Measurements from ENCODE around the gene APOL4.
"Not testable (repeated sequence)": the region's sequence is repeated elsewhere in the genome, so short reads cannot be mapped to it uniquely, and the experiment has no call there.

The APOL4 gene

DNA sequence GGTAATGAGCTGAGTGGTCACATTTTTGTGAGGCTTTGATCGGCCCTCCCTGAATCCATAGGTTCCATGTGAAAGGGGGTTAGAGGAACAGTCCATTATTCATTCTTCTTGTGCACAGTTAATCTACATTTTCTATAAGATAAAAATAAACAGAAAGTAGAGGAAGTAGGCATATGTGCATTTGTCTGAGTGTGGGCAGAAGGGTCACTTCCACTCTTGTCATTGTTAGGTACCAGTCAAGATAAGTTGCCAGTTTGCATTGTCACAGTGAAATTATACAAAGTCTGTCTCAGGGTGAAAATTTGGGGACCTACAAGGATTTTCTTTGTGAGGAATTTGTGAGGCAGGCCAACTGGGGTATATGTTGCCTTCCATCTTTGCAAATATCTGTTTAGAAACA, 4.6 kb upstream of the APOL4 start:
- DNase-seq (ENCODE audit: low read depth), result no peak

GRCh38 chr22:36205573-36205972, 4.0 kb upstream of the APOL4 start:
- DNase-seq (ENCODE audit: low read depth), result not testable (repeated sequence)

DNA sequence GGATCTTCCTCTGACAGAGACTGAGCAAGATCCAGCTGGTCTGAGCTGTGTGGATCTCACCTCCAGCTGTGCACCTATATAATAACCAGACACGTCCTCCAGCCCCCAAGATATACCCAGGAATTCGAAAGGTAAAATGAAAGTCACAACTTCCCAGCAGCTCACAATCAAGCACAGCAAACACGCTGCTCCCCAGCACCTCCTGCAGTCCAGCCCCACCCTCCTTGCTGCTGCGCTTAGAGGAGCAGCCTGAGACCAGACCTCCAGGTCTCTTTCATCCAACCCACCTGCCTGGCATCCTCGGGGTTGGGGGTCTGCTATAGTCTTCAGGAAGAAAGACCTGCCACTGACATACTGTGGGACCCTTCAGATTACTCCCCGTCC, 3.0 kb upstream of the APOL4 start:
- DNase-seq (ENCODE audit: low read depth), result no peak

DNA sequence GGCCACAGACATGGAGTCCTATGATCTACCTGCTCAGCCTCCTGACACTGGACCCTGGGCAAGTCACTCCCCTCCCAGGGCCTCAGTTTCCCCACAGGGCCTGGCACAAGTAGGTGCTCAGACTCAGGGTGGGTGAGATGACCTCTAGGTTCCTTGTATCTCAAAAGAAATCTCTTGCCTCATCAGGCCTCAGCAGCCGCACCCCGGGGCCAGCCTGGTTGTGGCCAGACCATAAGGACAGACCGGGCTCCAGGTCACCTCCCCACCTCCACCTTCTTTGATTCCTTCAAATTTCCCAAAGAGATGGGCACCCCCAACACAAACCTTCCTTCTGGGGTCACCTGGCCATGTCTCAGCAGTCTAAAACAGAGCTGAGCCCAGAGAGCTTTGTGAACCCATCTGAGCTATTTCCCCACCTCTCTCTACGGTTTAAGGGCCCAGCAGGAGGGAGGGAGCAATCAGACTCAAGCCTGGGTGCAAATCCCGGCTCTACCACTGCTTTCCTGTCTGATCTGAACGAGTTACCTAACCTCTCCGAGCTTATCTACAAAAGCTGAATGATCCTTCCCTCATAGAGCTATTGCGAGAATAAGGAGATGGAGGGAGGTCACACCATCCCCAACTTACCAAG, 2.5 kb upstream of the APOL4 start:
- DNase-seq (ENCODE audit: low read depth), result no peak

DNA sequence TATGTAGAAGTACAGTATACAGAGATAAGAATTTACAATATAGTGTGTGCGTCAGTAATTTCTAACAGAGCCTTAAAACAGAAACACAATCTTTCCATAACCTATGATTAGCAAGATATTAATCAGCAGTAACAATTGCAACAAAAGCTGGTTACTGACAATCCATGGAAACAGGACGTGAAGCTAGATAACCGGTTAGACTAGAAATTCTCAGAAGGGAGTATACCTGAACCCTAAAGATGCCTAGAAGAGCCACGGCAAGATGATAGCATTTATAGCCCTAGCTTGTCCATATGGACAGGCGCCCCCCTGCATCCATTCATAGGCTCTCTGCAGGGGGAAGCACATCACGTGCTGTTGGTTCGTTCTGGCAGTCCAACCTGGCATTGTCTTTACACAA, 1.8 kb upstream of the APOL4 start:
- DNase-seq (ENCODE audit: low read depth), result not testable (repeated sequence)

- DNase-seq (ENCODE audit: low read depth), result not testable (repeated sequence)
Observed at GRCh38 chr22:36202906-36203305, 1.3 kb upstream of the APOL4 start.

DNA sequence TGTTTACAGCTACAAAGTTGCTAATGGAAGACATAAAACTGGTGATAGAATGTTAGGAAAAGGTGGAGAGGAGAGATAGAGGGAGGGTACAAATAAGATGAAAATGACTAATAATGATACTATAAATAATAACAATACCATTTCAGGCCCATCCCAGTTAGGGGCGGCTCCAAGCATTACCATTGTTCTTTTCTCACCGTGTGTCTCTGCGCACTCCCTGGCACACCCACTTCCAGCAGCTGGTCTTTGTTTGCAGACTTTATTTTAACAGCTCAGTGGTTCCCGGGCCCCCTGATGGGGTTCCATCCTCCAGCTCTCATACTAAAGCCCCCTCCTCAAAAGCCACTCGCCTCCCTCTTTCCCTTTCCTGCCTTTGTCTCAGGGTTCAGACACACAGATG, 584 bp downstream of the APOL4 start:
- not testable (repeated sequence) for DNase-seq (ENCODE audit: low read depth)

GRCh38 chr22:36199001-36199551, 2.5 kb downstream of the APOL4 start:
- DNase-seq (ENCODE audit: low read depth), result no peak

DNA sequence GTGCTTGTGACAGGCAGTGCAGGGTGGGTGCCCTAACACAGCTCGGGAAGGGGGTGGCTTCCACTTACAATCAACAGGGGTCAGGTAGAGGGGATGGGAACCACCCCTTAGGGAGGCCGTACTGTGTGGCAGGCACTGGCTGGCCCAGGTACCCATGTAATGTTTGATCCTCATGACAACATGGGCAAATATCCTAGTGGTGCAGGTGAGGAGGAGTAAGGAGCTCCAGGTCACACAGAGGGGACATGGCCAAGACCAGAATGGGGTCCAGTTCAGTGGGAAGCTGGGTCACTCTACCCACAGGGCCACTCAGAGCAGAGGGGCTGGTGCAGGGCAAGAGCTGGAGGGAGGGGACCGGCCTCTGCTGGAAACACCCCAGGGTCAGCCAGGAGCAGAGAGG, 3.1 kb downstream of the APOL4 start:
- no peak for DNase-seq (ENCODE audit: low read depth)

DNA sequence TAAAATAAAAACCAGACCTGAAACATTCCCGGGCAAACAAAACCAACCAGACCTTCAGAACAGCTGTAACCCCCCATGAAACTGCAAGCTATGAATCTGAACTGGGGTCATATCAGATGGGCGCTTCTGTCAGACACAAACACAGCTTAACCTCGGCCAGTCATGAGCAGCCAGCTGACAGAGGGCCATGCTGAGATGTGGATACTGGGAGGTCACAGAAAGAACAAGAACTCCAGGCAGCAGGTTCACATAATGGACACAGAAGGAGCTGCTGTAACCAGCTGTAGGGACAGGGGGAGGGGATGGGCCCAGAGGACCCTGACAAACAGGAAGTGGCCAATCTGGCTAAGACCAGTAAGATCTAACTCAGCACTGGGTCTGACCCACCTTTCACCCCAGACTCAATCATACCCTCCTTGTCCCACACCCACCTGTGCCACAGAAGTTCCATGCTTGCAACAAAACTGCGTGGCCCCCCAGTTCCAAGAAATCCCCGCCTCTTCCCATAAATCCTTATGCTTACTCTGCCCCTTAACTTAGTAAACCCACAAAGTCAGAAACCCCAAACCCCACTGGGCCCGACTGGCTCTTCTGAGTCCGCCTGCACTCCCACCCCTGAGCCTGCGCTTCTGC, 4.0 kb downstream of the APOL4 start:
- no peak for DNase-seq (ENCODE audit: low read depth)

GRCh38 chr22:36197065-36197440, 4.6 kb downstream of the APOL4 start:
- DNase-seq (ENCODE audit: low read depth), result no peak

DNA sequence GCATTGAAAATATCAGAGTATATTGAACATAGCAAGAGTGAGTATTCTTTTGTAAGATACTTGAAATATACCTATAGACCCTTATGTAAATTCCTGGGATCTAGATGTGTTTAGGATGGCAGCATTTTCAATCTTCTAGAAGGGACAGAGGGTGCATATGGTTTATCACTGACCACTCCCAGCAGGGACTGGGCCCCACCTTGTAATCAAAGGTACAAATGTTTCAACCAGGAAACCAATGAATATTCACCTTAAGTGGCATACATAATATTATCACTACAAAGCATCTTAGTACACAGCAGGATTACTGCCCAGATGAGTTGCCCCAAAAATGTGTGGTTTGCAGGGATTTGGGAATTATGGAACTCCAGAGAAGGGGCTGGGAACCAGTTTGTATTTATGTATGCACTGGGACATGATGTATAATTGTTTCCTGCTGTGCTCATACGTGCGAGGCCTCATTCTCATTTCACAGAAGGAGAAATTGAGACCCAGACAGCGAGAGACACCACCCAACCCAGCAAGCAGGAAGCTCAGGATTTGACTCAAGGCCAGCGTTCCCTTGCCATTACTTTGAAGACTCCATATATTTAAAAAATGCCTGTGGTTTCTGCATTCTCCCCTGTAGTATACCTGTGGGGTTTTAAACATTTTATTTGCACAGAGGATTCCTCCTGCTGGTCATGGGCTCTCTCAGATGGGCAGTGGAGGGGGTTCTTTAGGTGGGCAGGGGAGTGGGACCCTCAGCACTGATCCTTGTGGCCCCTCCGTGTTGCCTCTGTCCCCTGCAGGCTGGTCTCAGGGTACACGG, 5.2 kb downstream of the APOL4 start:
- no peak for DNase-seq (ENCODE audit: low read depth)

- DNase-seq (ENCODE audit: low read depth), result no peak
Observed at GRCh38 chr22:36194971-36195370, 6.6 kb downstream of the APOL4 start.

- DNase-seq (ENCODE audit: low read depth), result no peak
Observed at GRCh38 chr22:36194385-36194784, 7.2 kb downstream of the APOL4 start.

- DNase-seq (ENCODE audit: low read depth), result no peak
Observed at GRCh38 chr22:36193577-36193976, 8.0 kb downstream of the APOL4 start.

DNA sequence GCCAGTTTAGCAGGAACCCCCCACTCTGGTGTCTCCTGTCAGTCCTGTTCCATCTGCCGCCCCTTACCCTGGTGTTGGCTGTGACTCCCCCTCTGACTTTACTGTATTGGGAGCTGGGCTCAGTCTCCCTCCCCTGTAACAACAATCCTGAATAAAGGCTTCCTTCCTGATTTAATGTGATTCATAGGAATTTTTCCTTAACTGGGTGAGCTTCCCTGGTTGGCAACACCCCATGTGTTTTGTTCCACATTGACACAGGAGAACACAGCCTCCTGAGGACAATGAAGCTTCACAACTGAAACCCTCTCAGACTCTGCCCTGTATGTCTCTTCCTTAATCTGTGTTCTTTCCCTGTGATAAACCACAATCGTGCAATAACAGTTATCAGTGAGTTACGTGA, 8.4 kb downstream of the APOL4 start:
- DNase-seq (ENCODE audit: low read depth), result no peak

GRCh38 chr22:36192542-36192941, 9.1 kb downstream of the APOL4 start:
- DNase-seq (ENCODE audit: low read depth), result no peak

DNA sequence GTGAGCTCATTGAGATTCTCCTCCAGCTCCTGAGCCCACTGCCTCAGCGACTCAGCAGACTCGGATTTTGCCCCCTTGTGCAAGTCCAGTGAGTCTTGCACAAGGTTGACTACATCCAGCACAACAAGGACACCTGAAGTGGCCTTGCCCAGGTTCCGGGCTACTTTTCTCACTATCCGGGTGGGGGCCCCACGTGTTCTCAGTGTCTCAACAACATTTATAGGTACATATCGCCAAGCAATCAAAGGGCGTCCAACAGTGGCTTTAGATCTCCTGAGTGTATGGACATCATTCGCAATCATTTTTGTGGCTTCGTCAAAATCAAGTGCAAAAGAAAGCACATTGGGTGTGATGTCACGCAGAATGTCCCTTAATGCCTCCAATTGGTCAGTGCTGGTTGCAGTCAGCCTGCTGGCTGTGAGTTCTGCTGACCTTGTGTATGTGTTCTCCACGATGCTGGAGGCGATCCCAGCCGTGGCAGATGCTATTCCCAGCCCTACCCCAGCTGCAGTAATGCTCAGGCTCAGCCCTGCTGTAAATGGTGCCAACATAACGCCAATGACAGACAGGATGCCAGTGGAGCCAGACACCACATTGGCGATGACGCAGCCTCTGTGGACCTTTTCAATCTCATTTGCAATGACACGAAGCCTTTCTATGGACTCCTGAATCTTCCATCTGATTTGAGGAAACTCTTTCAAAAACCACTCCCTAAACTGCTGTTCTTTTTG, 10.3 kb downstream of the APOL4 start:
- no peak for DNase-seq (ENCODE audit: low read depth)

DNA sequence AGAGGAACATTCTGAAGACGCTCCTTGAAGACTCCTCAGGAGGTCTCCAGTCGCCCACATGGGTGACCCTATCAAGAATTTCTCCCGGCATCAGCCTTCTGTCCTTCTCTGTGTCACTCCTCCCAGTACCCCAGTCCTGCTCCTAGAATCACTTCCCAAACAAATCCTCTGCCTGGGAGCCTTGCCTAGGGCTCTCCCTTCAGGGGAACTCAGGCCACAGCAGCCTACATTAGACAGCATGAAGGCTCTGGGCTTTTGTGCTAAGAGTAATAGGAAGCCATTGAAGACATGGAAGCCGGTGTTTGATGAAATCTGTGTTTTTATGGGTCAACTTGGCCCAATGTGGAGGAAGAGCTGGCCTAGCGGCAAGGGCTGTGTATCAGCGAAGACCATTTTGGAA, 13.7 kb downstream of the APOL4 start:
- not testable (repeated sequence) for DNase-seq (ENCODE audit: low read depth)

DNA sequence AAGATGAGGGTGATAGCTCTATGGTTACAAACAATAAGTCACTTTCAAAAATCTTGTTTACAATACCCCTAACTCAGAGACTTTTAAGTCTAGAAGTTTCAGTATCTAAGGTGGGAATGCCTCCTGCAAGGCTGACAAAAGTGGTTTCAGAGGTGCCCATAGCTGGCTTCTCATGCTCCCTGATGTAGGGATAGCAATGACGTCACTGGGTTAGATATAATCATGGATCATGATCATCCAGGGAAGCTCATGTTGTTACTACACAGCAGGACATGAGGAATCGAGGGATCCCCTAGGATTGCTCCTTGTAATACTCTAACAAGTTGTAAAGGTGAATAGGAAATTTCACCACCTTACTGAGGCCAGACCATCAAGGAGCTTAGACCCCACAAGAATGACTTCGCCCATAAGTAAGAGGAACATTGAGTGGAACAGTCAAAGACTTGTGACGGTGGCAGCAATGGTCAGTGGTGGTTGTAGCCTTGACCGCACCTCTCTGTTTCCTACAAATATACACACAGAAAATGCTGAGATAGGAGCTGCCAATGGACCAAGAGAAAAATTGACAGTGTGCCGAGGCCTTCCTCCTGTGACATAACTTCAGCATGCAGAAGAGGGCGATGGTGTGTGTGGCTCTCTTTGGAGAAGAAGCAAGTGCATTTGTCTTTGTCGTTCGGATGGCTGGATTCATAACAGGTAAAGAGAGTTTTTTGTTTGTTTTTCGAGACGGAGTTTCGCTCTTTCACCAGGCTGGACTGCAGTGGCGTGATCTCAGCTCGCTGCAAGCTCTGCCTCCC, 15.6 kb downstream of the APOL4 start:
- DNase-seq (ENCODE audit: low read depth), result no peak

GRCh38 chr22:36184433-36185025, 17.1 kb downstream of the APOL4 start:
- no peak for DNase-seq (ENCODE audit: low read depth)
